ENCODE data around the gene UBE2G2.

- TF ChIP-seq EZH2 (IDR thresholded peaks at IDR 0.05; ENCODE audit: borderline replicate concordance) (no peak), CTCF (IDR thresholded peaks at IDR 0.05; ENCODE audit: poor library complexity) (no peak), EZH2phosphoT487 (IDR thresholded peaks at IDR 0.05; ENCODE audit: low read depth, severe bottlenecking, unreplicated experiment) (no peak)
Observed at GRCh38 chr21:44834951-44835646, 33.5 kb upstream of the UBE2G2 start.
